CD8-positive, alpha-beta memory T cell (primary cell): ENCODE results near the gene ZNF780A. TPM values are rescaled to one million over a fixed set of nuclear protein-coding genes. Genes with fewer than 3 reads are reported as not detected.
"Not testable (repeated sequence)": the region's sequence is repeated elsewhere in the genome, so short reads cannot be mapped to it uniquely, and the experiment has no call there.

ENCODE experiments used
- CTCF ChIA-PET: fragments of 350-600 bp; sonication (Branson Sonifier 250); formaldehyde crosslinking; loops from one replicate; lab custom pipeline; 2021; ENCODE audit warnings: antibody characterized with exemption; lab: Charles Lee
- POLR2A ChIA-PET: fragments of 350-600 bp; sonication (Branson Sonifier 250); formaldehyde crosslinking; loops from one replicate; lab custom pipeline; 2021; ENCODE audit warnings: antibody characterized with exemption; lab: Charles Lee
- DNase-seq, 5 donors: peaks; one replicate each; pipeline versions ENCODE4 v3.0.0 to v3.0.0-alpha.2; 2020 to 2022; ENCODE audit warnings: mixed read lengths in 1 of 5
- H3K27ac ChIP-seq: one replicate; pipeline ENCODE4 v1.7.0; 2013; ENCODE audit warnings: low read depth, mild to moderate bottlenecking, low read length, moderate library complexity
- H3K27me3 ChIP-seq: 2 replicates; pipeline ENCODE4 v1.7.0; 2013; ENCODE audit warnings: low read length, mild to moderate bottlenecking; ENCODE audit not compliant: insufficient read depth, poor library complexity, severe bottlenecking
- H3K36me3 ChIP-seq: 2 replicates; pipeline ENCODE4 v1.7.0; 2013; ENCODE audit warnings: mild to moderate bottlenecking, low read length, moderate library complexity; ENCODE audit not compliant: insufficient read depth
- H3K4me1 ChIP-seq: 2 replicates; pipeline ENCODE4 v1.7.0; 2013; ENCODE audit warnings: mild to moderate bottlenecking, low read length, moderate library complexity; ENCODE audit not compliant: insufficient read depth
- H3K4me3 ChIP-seq: 2 replicates; pipeline ENCODE4 v1.7.0; 2013; ENCODE audit warnings: mild to moderate bottlenecking, low read length
- H3K9me3 ChIP-seq: 2 replicates; pipeline ENCODE4 v1.7.0; 2013; ENCODE audit warnings: mild to moderate bottlenecking, low read length
- H3K27ac Mint-ChIP-seq, 8 donors: one replicate each; pipeline ENCODE4 v1.8.0; 2020 to 2021; ENCODE audit warnings: mixed read lengths in 8 of 8, mild to moderate bottlenecking in 6 of 8, inconsistent platforms in 3 of 8, moderate library complexity in 3 of 8
- H3K27me3 Mint-ChIP-seq, 2 donors: one replicate each; pipeline ENCODE4 v1.8.0; 2020 to 2021; ENCODE audit warnings: mixed read lengths in 2 of 2, mild to moderate bottlenecking in 1 of 2, moderate library complexity in 1 of 2
- H3K36me3 Mint-ChIP-seq, 3 donors: one replicate each; pipeline ENCODE4 v1.8.0; 2020 to 2021; ENCODE audit warnings: mixed read lengths in 3 of 3, inconsistent platforms in 1 of 3, mild to moderate bottlenecking in 1 of 3
- H3K4me1 Mint-ChIP-seq, 3 donors: one replicate each; pipeline ENCODE4 v1.8.0; 2020 to 2021; ENCODE audit warnings: mixed read lengths in 3 of 3, inconsistent platforms in 1 of 3, mild to moderate bottlenecking in 1 of 3
- H3K4me3 Mint-ChIP-seq, 7 donors: one replicate each; pipeline ENCODE4 v1.8.0; 2020 to 2021; ENCODE audit warnings: mixed read lengths in 7 of 7, mild to moderate bottlenecking in 6 of 7, moderate library complexity in 4 of 7, inconsistent platforms in 2 of 7
- H3K9me3 Mint-ChIP-seq, 5 donors: one replicate each; pipeline ENCODE4 v1.8.0; 2020 to 2022; ENCODE audit warnings: mixed read lengths in 5 of 5, mild to moderate bottlenecking in 3 of 5, moderate library complexity in 2 of 5, inconsistent platforms in 1 of 5
- polyA plus RNA-seq: library from polyadenylated mRNA; unstranded; fragments of 300-500 nt; fragmentation: Illumina TruSeq; gene quantifications from one replicate; pipeline ENCODE4 v1.2.3, GENCODE V29; 2021
- total RNA-seq, 2 experiments: library from RNA; stranded (reverse); gene quantifications; one replicate each; pipeline ENCODE4 v1.2.3, GENCODE V29; 2021

The ZNF780A gene
- total and polyA plus RNA-seq, 3 experiments from 2014 or later: 18.9 to 23.2 (median 19.5) TPM

GRCh38 chr19:40128991-40129390 lies 38.2 kb upstream of the ZNF780A start:
- Histone ChIP-seq H3K9me3 (no peaks in the 10 kb centered on the region), H3K27me3 (peaks cover 3% of the 10 kb centered on the region), H3K4me1 (no peaks in the 10 kb centered on the region), H3K4me3 (no peak overlapping the region), H3K36me3 (no peaks in the 10 kb centered on the region), H3K27ac (no peak overlapping the region)
- Mint-ChIP-seq H3K4me1 (no peaks in the 10 kb centered on the region), H3K27me3 (peaks cover 10 to 50% of the 10 kb centered on the region in 2 donors), H3K36me3 (peaks cover 0 to 9% (median 0%) of the 10 kb centered on the region in 3 donors), H3K4me3 (no peak overlapping the region), H3K27ac (no peak overlapping the region), H3K9me3 (peaks cover 0 to 13% (median 9%) of the 10 kb centered on the region in 5 donors)
- CTCF ChIA-PET: interaction anchor here (0.8 kb wide), 1 partner anchor 336 kb away, joined by 3 read pairs; no protein-coding TSS in a partner anchor
- POLR2A ChIA-PET: no interaction called here
- no peak for DNase-seq

GRCh38 chr19:40119380-40119779 lies 28.6 kb upstream of the ZNF780A start:
- Histone ChIP-seq H3K36me3 (no peaks in the 10 kb centered on the region), H3K9me3 (no peaks in the 10 kb centered on the region), H3K4me3 (no peak overlapping the region), H3K4me1 (no peaks in the 10 kb centered on the region), H3K27ac (no peak overlapping the region), H3K27me3 (peaks cover 6% of the 10 kb centered on the region)
- no peak for DNase-seq
- CTCF ChIA-PET: no interaction called here
- Mint-ChIP-seq H3K4me3 (no peak overlapping the region), H3K4me1 (no peaks in the 10 kb centered on the region), H3K36me3 (peaks cover 0 to 3% (median 0%) of the 10 kb centered on the region in 3 donors), H3K27ac (no peak overlapping the region), H3K9me3 (peaks cover 0 to 6% (median 0%) of the 10 kb centered on the region in 5 donors), H3K27me3 (peaks cover 9 to 38% of the 10 kb centered on the region in 2 donors)
- POLR2A ChIA-PET: no interaction called here

GRCh38 chr19:40118638-40119037 lies 27.9 kb upstream of the ZNF780A start:
- H3K36me3 ChIP-seq, POLR2A ChIA-PET, H3K27me3 ChIP-seq, H3K27ac ChIP-seq, H3K9me3 Mint-ChIP-seq, DNase-seq, H3K4me1 ChIP-seq, H3K4me3 ChIP-seq, CTCF ChIA-PET, H3K27ac Mint-ChIP-seq, H3K9me3 ChIP-seq, H3K36me3 Mint-ChIP-seq, H3K4me3 Mint-ChIP-seq, H3K4me1 Mint-ChIP-seq: not testable (repeated sequence)
- peaks cover 9 to 33% of the 10 kb centered on the region in 2 donors for H3K27me3 Mint-ChIP-seq

GRCh38 chr19:40116075-40116474 lies 25.3 kb upstream of the ZNF780A start:
- H3K36me3 Mint-ChIP-seq: peaks cover 0 to 3% (median 0%) of the 10 kb centered on the region in 3 donors

GRCh38 chr19:40114119-40114518 lies 23.4 kb upstream of the ZNF780A start:
- H3K4me1 Mint-ChIP-seq, H3K9me3 Mint-ChIP-seq, H3K36me3 Mint-ChIP-seq, H3K4me1 ChIP-seq, POLR2A ChIA-PET, H3K27ac Mint-ChIP-seq, H3K36me3 ChIP-seq, H3K4me3 ChIP-seq, DNase-seq, H3K27ac ChIP-seq, CTCF ChIA-PET, H3K4me3 Mint-ChIP-seq, H3K27me3 ChIP-seq, H3K9me3 ChIP-seq: not testable (repeated sequence)
- H3K27me3 Mint-ChIP-seq: peaks cover 6 to 11% of the 10 kb centered on the region in 2 donors

More at GRCh38 chr19:40116075-40116474, 25.3 kb upstream of the ZNF780A start:
- Mint-ChIP-seq H3K27me3 (peaks cover 9 to 16% of the 10 kb centered on the region in 2 donors), H3K9me3 (peaks cover 0 to 7% (median 0%) of the 10 kb centered on the region in 5 donors), H3K4me1 (no peaks in the 10 kb centered on the region), H3K4me3 (no peak overlapping the region), H3K27ac (no peak overlapping the region)
- CTCF ChIA-PET: no interaction called here
- no peaks in the 10 kb centered on the region for H3K36me3 ChIP-seq
- POLR2A ChIA-PET: no interaction called here
- H3K4me3 ChIP-seq: no peak overlapping the region
- H3K4me1 ChIP-seq: no peaks in the 10 kb centered on the region
- no peak for DNase-seq
- no peak overlapping the region for H3K27ac ChIP-seq
- no peaks in the 10 kb centered on the region for H3K27me3 ChIP-seq
- no peaks in the 10 kb centered on the region for H3K9me3 ChIP-seq

- H3K27ac ChIP-seq, H3K36me3 ChIP-seq, DNase-seq, H3K36me3 Mint-ChIP-seq, H3K4me3 Mint-ChIP-seq, CTCF ChIA-PET, H3K4me3 ChIP-seq, POLR2A ChIA-PET, H3K27ac Mint-ChIP-seq, H3K9me3 Mint-ChIP-seq, H3K9me3 ChIP-seq, H3K4me1 Mint-ChIP-seq, H3K4me1 ChIP-seq, H3K27me3 ChIP-seq: not testable (repeated sequence)
- H3K27me3 Mint-ChIP-seq: peaks cover 6 to 11% of the 10 kb centered on the region in 2 donors
Measured at GRCh38 chr19:40112271-40112670, 21.5 kb upstream of the ZNF780A start.

- no peaks in the 10 kb centered on the region for H3K27me3 ChIP-seq
- DNase-seq: no peak
- CTCF ChIA-PET: no interaction called here
- H3K27ac Mint-ChIP-seq: no peak overlapping the region
- H3K4me3 ChIP-seq: no peak overlapping the region
- no peaks in the 10 kb centered on the region for H3K36me3 Mint-ChIP-seq
- peaks cover 3 to 11% of the 10 kb centered on the region in 2 donors for H3K27me3 Mint-ChIP-seq
- peaks cover 0 to 7% (median 0%) of the 10 kb centered on the region in 5 donors for H3K9me3 Mint-ChIP-seq
- H3K4me1 ChIP-seq: no peaks in the 10 kb centered on the region
- POLR2A ChIA-PET: no interaction called here
- no peak overlapping the region for H3K4me3 Mint-ChIP-seq
- no peaks in the 10 kb centered on the region for H3K4me1 Mint-ChIP-seq
- no peaks in the 10 kb centered on the region for H3K9me3 ChIP-seq
- H3K27ac ChIP-seq: no peak overlapping the region
- no peaks in the 10 kb centered on the region for H3K36me3 ChIP-seq
Measured at GRCh38 chr19:40110570-40110969, 19.8 kb upstream of the ZNF780A start.

GRCh38 chr19:40104754-40105153 lies 14.0 kb upstream of the ZNF780A start:
- POLR2A ChIA-PET: no interaction called here
- Mint-ChIP-seq H3K36me3 (no peaks in the 10 kb centered on the region), H3K27ac (no peak overlapping the region), H3K27me3 (no peaks in the 10 kb centered on the region), H3K9me3 (no peaks in the 10 kb centered on the region), H3K4me3 (no peak overlapping the region), H3K4me1 (no peaks in the 10 kb centered on the region)
- CTCF ChIA-PET: no interaction called here
- no peaks in the 10 kb centered on the region for H3K9me3 ChIP-seq
- no peak for DNase-seq
- no peak overlapping the region for H3K27ac ChIP-seq
- H3K4me1 ChIP-seq: no peaks in the 10 kb centered on the region
- no peaks in the 10 kb centered on the region for H3K27me3 ChIP-seq
- H3K4me3 ChIP-seq: no peak overlapping the region
- no peaks in the 10 kb centered on the region for H3K36me3 ChIP-seq
